Stimulated activated CD4-positive, alpha-beta T cell treated with anti-CD3 and anti-CD28 coated beads, Interleukin-4, amount 100 ng/mL, for 4 hours (primary cell): ENCODE results near the gene AFTPH.

Experiments
- DNase-seq, 2 experiments: peaks; one replicate each; pipeline ENCODE4 v3.0.0-alpha.2; 2020

Gene AFTPH

DNA sequence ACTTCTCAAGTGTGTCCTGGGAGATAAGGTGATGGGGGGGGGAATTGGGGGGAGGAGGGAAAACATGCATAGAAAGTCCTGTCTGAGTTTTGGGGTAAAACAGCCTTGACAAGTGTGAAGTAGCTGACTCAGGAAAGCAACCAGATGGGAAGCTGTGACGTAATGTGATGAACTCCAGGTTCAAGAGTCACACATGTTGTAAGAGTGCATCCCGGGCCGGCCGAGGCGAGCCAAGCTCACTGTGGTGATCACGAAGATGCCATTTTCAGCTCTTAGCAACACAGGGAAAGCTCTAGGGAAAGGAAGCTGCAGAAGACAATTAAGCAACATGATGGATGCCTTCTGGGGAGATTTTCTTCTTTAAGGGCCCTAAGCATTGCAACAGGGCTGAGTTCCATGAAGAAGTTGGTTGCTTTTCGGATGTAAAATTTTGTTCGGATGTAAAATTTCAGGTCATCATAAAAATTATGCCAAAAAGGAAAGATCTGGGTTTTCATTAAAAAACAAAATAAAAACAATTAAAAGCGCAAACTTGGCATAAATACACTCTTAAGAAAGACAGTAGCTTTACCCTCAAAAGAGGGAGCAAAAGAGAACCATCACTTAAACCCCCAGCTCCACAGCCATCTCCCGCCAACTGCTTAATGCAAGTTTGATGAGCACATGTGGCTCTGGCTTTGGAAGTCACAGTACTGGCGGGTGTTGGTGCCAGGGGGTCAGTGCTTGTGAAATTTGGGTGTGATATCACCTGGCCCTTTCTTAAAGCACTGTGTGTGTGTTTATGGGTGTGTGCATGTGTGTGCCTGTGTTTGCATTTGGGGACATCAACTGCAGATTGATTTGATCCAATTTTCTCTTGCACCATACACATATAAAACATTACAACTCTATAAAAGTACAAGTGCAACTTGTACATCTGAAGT, 110.5 kb downstream of the AFTPH start:
- DNase-seq = no peak

DNA sequence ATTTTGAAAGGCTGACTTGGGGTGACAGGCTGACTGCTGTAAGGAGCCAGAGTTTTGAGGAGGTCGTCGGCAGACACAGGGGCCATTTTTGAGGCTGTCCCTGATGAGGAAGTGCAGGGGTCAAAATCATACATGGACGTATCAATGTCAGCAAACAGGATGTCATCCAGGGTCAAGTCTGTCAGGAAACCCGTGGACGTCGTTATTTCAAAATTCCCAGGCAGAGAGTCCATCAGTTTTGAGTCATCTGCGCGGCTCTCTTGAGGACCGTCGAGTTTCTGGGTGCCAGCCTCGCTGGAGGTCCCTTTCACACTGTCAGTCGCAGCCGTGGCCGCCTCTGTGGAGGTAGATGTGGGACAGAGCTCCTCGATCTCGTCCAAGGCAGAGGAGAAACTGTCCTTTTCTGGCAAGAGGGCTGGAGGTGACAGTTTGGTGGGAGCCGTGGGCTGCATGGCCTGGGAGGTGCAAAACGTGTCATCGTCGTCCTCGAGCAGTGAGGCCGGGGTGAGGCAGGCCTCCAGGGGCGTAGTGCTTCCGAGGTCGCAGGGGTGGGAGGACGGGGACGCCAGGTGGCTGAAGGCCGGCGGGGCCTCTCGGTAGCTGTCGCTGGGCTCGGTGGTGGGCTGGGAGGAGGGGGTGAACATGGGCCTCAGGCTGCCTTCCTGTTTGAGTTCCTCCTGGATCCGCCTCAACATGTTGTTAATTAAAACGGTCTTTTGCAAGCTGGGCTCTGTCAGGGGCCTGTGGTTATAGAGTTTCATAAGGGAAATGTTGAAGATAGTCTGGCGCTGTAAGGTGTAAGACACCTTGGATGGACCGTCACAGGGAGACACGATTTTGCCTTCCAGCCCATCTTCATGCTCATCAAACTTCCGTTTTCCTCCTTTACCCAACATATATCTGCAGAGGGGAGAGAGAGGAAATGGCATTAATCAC, 112.1 kb downstream of the AFTPH start:
- DNase-seq = no peak

DNA sequence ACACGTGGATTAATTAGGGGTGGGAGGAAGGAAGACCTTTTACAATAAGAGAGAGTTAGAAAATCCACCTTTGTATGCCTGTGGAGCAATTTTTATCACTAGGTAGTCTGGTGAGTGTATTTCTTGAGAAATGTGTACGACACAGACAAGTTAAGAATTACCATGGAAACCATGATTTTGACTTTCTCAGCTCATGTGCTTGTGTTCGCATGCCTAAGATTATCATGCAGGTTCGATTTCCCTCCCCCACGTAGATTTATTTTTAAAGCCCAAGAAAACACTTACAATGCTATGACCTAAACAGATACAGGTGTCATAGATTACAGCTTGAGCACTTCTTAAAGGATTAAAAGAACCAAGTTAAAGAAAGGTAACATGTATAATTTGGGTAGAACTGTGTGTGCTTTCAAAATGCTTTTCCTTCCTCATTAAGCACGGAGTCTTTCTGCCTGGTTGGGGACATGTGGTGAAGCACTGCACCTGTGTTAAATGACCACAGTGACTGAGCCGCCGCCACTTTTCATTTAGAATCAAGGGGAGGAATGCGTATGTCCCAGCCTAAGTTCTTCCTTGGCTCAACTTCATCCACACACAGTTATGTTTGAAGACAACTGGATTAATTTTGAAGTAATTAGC, 113.0 kb downstream of the AFTPH start:
- DNase-seq = no peak

DNA sequence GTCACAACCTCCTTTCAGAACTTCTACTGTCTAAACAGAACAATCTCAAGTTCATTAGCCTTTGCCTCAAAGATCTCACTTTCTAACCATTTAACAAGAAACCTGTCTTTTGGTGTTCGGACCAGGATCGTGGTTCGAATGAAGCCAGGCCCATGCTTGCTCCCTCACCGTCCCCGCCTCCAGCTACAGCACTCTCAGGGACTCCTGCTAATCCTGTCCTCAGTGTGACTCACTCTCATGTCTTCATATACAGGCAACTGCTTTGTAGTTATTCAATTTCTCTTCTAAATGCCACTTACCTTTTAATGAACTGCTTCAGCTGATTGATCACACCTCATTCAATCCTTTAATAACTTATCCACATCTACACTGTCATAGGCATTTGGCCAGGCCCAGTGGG, 113.8 kb downstream of the AFTPH start:
- peak in 1 of 2 experiments; percentile 12 for DNase-seq

DNA sequence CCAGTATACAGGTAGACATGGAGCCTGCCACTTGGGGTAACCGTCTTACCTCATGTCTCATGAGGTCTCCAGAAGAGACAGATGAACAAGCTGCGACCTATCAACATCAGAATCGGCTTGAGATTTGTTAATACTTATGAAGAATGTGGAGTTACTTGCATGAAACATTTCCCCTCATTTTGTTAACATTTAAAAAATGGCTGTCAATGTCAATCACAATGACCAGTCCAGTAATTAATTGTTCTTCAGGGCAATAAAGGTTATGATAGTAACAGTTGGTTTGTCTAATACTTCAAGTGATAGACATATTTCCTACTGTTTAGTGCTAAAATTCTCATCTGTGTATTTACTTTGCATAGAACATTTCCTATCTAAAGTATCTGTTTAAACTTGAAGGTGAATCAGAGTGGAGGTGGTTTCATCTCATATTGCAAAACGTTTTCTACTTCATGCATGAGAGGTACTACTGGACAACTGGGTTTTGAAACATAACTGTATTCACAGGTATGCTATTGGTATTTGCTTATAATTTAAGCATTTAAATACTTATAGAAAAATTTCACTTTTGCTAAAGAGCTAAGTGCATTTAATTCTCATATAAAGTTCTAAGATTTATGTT, 114.5 kb downstream of the AFTPH start:
- DNase-seq = no peak

DNA sequence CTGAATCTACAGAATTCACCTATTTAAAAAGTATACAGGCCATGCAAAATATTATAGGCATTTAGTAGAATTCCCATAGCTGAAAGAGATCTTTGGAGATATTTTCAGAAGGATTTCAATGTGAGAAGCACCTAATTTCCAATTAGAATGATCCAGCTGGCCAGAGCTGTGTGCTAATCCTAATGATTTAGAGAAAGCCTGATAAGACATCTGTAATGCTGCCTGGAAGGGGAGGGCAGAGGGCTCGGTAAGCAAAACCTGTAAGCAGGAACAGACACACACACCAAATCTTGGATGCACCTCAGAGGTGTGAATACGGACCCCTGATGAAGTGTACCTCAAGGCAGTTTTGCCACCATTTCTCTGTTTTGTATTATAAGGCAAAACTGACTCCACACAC, 115.6 kb downstream of the AFTPH start:
- no peak for DNase-seq

DNA sequence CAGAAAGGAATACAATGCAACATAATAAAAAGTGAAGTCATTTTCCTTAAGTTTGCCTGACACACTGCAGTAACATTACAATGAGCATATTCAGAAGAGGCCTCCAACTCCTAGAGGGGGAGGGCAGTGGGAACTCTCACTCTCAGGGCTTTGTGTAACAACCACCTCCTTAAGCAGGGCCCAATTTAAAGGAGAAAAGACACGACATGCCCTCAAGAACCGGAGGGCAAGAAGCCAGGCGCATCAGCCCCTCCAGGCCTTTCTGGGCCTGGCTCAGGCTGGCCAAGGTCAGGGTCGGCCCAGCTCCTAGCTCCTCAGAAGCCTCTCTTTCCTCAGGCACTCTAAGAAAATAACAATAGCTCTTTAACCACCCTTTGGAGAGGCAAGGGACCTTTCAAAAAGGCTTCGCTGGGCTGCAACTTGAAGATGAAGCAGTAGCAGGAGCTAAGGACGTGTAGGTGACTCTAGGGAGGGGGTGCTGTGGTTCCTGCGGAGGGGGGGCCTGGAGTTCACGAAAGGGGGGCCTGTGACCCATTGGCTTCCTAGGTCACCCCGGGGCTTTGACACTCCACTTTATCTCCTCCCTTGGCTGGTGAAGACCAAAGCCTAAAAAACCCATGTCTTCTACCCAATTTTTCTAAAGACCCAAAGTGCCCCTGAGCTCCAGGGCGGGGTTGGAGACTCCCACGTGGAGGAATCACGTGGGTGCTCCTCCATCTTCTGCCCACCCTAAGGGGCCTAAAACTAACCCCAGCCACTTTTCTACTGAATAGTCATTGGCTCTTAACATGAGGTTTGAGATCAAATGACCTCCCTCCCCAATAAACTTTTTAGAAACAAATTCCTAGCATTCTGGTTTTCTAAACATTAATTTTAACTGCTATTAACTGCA, 116.3 kb downstream of the AFTPH start:
- no peak for DNase-seq

DNA sequence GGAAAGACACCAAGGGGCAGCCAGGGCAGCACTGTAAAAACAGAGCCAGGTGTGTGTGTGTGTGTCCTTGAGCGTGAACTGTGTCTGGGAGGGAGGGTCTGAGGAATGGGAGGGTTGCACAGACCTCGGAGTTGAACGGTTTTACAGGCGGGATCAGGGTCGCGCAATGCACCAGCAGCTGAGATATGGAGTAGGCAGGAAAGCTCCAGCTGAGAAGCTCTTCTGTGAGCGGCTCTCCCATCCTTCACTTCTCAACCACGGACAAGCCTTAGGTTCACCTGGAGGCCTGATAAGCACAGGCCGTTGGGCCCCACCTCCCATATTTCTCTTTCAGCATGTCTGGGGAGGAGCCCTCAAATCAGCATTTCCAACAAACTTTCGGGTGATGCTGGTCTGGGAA, 117.5 kb downstream of the AFTPH start:
- DNase-seq = no peak
